Measurements from ENCODE around the gene GHR.

GHR gene

GRCh38 chr5:42521406-42521805 lies 98.2 kb downstream of the GHR start:
- no peaks in the 10 kb centered on the region for H3K4me1 ChIP-seq (ENCODE audit: control insufficient read depth in 2 of 2, insufficient read depth in 1 of 2, low read depth in 1 of 2, low read length in 2 of 2)
- no peak overlapping the region for H3K4me3 ChIP-seq (ENCODE audit: low read length in 2 of 2)
- DNase-seq (ENCODE audit: low spot score): no peak
- no peak overlapping the region for H2AFZ ChIP-seq (ENCODE audit: low read length)
- H3K23ac ChIP-seq (ENCODE audit: low read depth, low read length, poor library complexity): no peak overlapping the region
- H3K27ac ChIP-seq (replicated peaks; ENCODE audit: low read length): no peak overlapping the region
- H2BK12ac ChIP-seq (ENCODE audit: low read length): no peak overlapping the region
- no CpG with 5 or more reads among the region's 2 CpGs for WGBS, 2 donors (ENCODE audit: extremely low coverage in 2 of 2, insufficient read length in 2 of 2, insufficient replicate concordance in 1 of 2)
- no peak overlapping the region for H3K18ac ChIP-seq (ENCODE audit: low read length)
- no peak overlapping the region for H4K8ac ChIP-seq (ENCODE audit: low read depth, low read length)
- no peaks in the 10 kb centered on the region for H3K27me3 ChIP-seq (ENCODE audit: control insufficient read depth in 3 of 3, insufficient read depth in 3 of 3, low read depth in 1 of 3, low read length in 3 of 3)
- no peak overlapping the region for H2AK5ac ChIP-seq (ENCODE audit: low read depth, low read length)
- H3K36me3 ChIP-seq (replicated peaks in 1 of 2; ENCODE audit: control insufficient read depth in 2 of 2, insufficient read depth in 2 of 2, low read length in 2 of 2): no peaks in the 10 kb centered on the region
- H3K4ac ChIP-seq (ENCODE audit: low read length): no peak overlapping the region
- H3K79me1 ChIP-seq (ENCODE audit: low read depth, low read length): no peaks in the 10 kb centered on the region
- H3K14ac ChIP-seq (ENCODE audit: low read length): no peak overlapping the region
- no peak overlapping the region for H3K9ac ChIP-seq (ENCODE audit: low read depth, low read length, poor library complexity)
- no peak overlapping the region for H2BK15ac ChIP-seq (ENCODE audit: low read length)
- H2BK5ac ChIP-seq (ENCODE audit: low read length): no peak overlapping the region
- H3K9me3 ChIP-seq (replicated peaks in 1 of 2; ENCODE audit: control insufficient read depth in 2 of 2, insufficient read depth in 1 of 2, low read depth in 1 of 2, low read length in 2 of 2): no peaks in the 10 kb centered on the region
- H3K4me2 ChIP-seq (ENCODE audit: insufficient read depth, low read length, poor library complexity, severe bottlenecking): no peak overlapping the region
- H4K91ac ChIP-seq (ENCODE audit: low read depth, low read length, poor library complexity): no peak overlapping the region
- H2BK120ac ChIP-seq (ENCODE audit: low read depth, low read length): no peak overlapping the region

- Histone ChIP-seq H4K91ac (ENCODE audit: low read depth, low read length, poor library complexity) (no peak overlapping the region), H3K9ac (ENCODE audit: low read depth, low read length, poor library complexity) (no peak overlapping the region), H3K4me1 (ENCODE audit: control insufficient read depth in 2 of 2, insufficient read depth in 1 of 2, low read depth in 1 of 2, low read length in 2 of 2) (no peaks in the 10 kb centered on the region), H2BK15ac (ENCODE audit: low read length) (no peak overlapping the region), H3K4ac (ENCODE audit: low read length) (no peak overlapping the region), H3K23ac (ENCODE audit: low read depth, low read length, poor library complexity) (no peak overlapping the region), H4K8ac (ENCODE audit: low read depth, low read length) (no peak overlapping the region), H2BK12ac (ENCODE audit: low read length) (no peak overlapping the region), H3K79me1 (ENCODE audit: low read depth, low read length) (no peaks in the 10 kb centered on the region), H3K27ac (replicated peaks; ENCODE audit: low read length) (no peak overlapping the region), H3K4me2 (ENCODE audit: insufficient read depth, low read length, poor library complexity, severe bottlenecking) (no peak overlapping the region), H2AFZ (ENCODE audit: low read length) (no peak overlapping the region), H2BK120ac (ENCODE audit: low read depth, low read length) (no peak overlapping the region), H3K14ac (ENCODE audit: low read length) (no peak overlapping the region), H3K9me3 (replicated peaks in 1 of 2; ENCODE audit: control insufficient read depth in 2 of 2, insufficient read depth in 1 of 2, low read depth in 1 of 2, low read length in 2 of 2) (no peaks in the 10 kb centered on the region), H3K4me3 (ENCODE audit: low read length in 2 of 2) (no peak overlapping the region), H2BK5ac (ENCODE audit: low read length) (no peak overlapping the region), H3K27me3 (ENCODE audit: control insufficient read depth in 3 of 3, insufficient read depth in 3 of 3, low read depth in 1 of 3, low read length in 3 of 3) (no peaks in the 10 kb centered on the region), H3K36me3 (replicated peaks in 1 of 2; ENCODE audit: control insufficient read depth in 2 of 2, insufficient read depth in 2 of 2, low read length in 2 of 2) (no peaks in the 10 kb centered on the region), H2AK5ac (ENCODE audit: low read depth, low read length) (no peak overlapping the region), H3K18ac (ENCODE audit: low read length) (no peak overlapping the region)
- WGBS, 2 donors (ENCODE audit: extremely low coverage in 2 of 2, insufficient read length in 2 of 2, insufficient replicate concordance in 1 of 2): no CpG with 5 or more reads among the region's 1 CpG
- no peak for DNase-seq (ENCODE audit: low spot score)
Measured at GRCh38 chr5:42522783-42523182, 99.5 kb downstream of the GHR start.

- no peaks in the 10 kb centered on the region for H3K4me1 ChIP-seq (ENCODE audit: control insufficient read depth in 2 of 2, insufficient read depth in 1 of 2, low read depth in 1 of 2, low read length in 2 of 2)
- no peak overlapping the region for H2BK5ac ChIP-seq (ENCODE audit: low read length)
- H3K4ac ChIP-seq (ENCODE audit: low read length): no peak overlapping the region
- WGBS, 2 donors (ENCODE audit: extremely low coverage in 2 of 2, insufficient read length in 2 of 2, insufficient replicate concordance in 1 of 2): no CpG with 5 or more reads among the region's 1 CpG
- H3K9ac ChIP-seq (ENCODE audit: low read depth, low read length, poor library complexity): no peak overlapping the region
- H3K36me3 ChIP-seq (replicated peaks in 1 of 2; ENCODE audit: control insufficient read depth in 2 of 2, insufficient read depth in 2 of 2, low read length in 2 of 2): no peaks in the 10 kb centered on the region
- H2BK120ac ChIP-seq (ENCODE audit: low read depth, low read length): no peak overlapping the region
- no peak overlapping the region for H2BK15ac ChIP-seq (ENCODE audit: low read length)
- H3K27me3 ChIP-seq (ENCODE audit: control insufficient read depth in 3 of 3, insufficient read depth in 3 of 3, low read depth in 1 of 3, low read length in 3 of 3): no peaks in the 10 kb centered on the region
- no peak overlapping the region for H3K23ac ChIP-seq (ENCODE audit: low read depth, low read length, poor library complexity)
- no peak overlapping the region for H3K27ac ChIP-seq (replicated peaks; ENCODE audit: low read length)
- no peak for DNase-seq (ENCODE audit: low spot score)
- H3K9me3 ChIP-seq (replicated peaks in 1 of 2; ENCODE audit: control insufficient read depth in 2 of 2, insufficient read depth in 1 of 2, low read depth in 1 of 2, low read length in 2 of 2): no peaks in the 10 kb centered on the region
- H4K8ac ChIP-seq (ENCODE audit: low read depth, low read length): no peak overlapping the region
- H3K4me3 ChIP-seq (ENCODE audit: low read length in 2 of 2): no peak overlapping the region
- H4K91ac ChIP-seq (ENCODE audit: low read depth, low read length, poor library complexity): no peak overlapping the region
- H3K79me1 ChIP-seq (ENCODE audit: low read depth, low read length): no peaks in the 10 kb centered on the region
- no peak overlapping the region for H3K4me2 ChIP-seq (ENCODE audit: insufficient read depth, low read length, poor library complexity, severe bottlenecking)
- no peak overlapping the region for H3K18ac ChIP-seq (ENCODE audit: low read length)
- no peak overlapping the region for H2BK12ac ChIP-seq (ENCODE audit: low read length)
- no peak overlapping the region for H2AK5ac ChIP-seq (ENCODE audit: low read depth, low read length)
- H2AFZ ChIP-seq (ENCODE audit: low read length): no peak overlapping the region
- H3K14ac ChIP-seq (ENCODE audit: low read length): no peak overlapping the region
Measured at GRCh38 chr5:42526179-42526578, 102.9 kb downstream of the GHR start.

- no peak overlapping the region for H2AK5ac ChIP-seq (ENCODE audit: low read depth, low read length)
- H3K14ac ChIP-seq (ENCODE audit: low read length): no peak overlapping the region
- no peak overlapping the region for H3K27ac ChIP-seq (replicated peaks; ENCODE audit: low read length)
- no peak for DNase-seq (ENCODE audit: low spot score)
- H2BK120ac ChIP-seq (ENCODE audit: low read depth, low read length): no peak overlapping the region
- H2AFZ ChIP-seq (ENCODE audit: low read length): no peak overlapping the region
- no peak overlapping the region for H4K91ac ChIP-seq (ENCODE audit: low read depth, low read length, poor library complexity)
- no peaks in the 10 kb centered on the region for H3K4me1 ChIP-seq (ENCODE audit: control insufficient read depth in 2 of 2, insufficient read depth in 1 of 2, low read depth in 1 of 2, low read length in 2 of 2)
- H3K4me2 ChIP-seq (ENCODE audit: insufficient read depth, low read length, poor library complexity, severe bottlenecking): no peak overlapping the region
- no CpG with 5 or more reads among the region's 2 CpGs for WGBS, 2 donors (ENCODE audit: extremely low coverage in 2 of 2, insufficient read length in 2 of 2, insufficient replicate concordance in 1 of 2)
- H3K79me1 ChIP-seq (ENCODE audit: low read depth, low read length): no peaks in the 10 kb centered on the region
- H3K9ac ChIP-seq (ENCODE audit: low read depth, low read length, poor library complexity): no peak overlapping the region
- no peak overlapping the region for H2BK5ac ChIP-seq (ENCODE audit: low read length)
- no peak overlapping the region for H3K4ac ChIP-seq (ENCODE audit: low read length)
- no peak overlapping the region for H2BK15ac ChIP-seq (ENCODE audit: low read length)
- H3K23ac ChIP-seq (ENCODE audit: low read depth, low read length, poor library complexity): no peak overlapping the region
- H3K27me3 ChIP-seq (ENCODE audit: control insufficient read depth in 3 of 3, insufficient read depth in 3 of 3, low read depth in 1 of 3, low read length in 3 of 3): no peaks in the 10 kb centered on the region
- no peak overlapping the region for H3K18ac ChIP-seq (ENCODE audit: low read length)
- no peak overlapping the region for H4K8ac ChIP-seq (ENCODE audit: low read depth, low read length)
- H3K36me3 ChIP-seq (replicated peaks in 1 of 2; ENCODE audit: control insufficient read depth in 2 of 2, insufficient read depth in 2 of 2, low read length in 2 of 2): no peaks in the 10 kb centered on the region
- H2BK12ac ChIP-seq (ENCODE audit: low read length): no peak overlapping the region
- no peaks in the 10 kb centered on the region for H3K9me3 ChIP-seq (replicated peaks in 1 of 2; ENCODE audit: control insufficient read depth in 2 of 2, insufficient read depth in 1 of 2, low read depth in 1 of 2, low read length in 2 of 2)
- no peak overlapping the region for H3K4me3 ChIP-seq (ENCODE audit: low read length in 2 of 2)
Measured at GRCh38 chr5:42531611-42532010, 108.4 kb downstream of the GHR start.
